HepG2 (cell line): ENCODE measurements around the gene DENND4A. TPM values are rescaled to one million over a fixed set of nuclear protein-coding genes. Genes with fewer than 3 reads are reported as not detected.

ENCODE experiments used
- ATAC-seq: fragments of 200-7000 bp; cut with Tn5 transposase; 3 replicates; pipeline ENCODE4 v1.9.1; 2020; ENCODE audit warnings: mild to moderate bottlenecking, moderate library complexity
- BruUV-seq: library from RNA; stranded (reverse); fragments of 400-500 nt; replicated peaks from 2 replicates; lab custom pipeline; 2021; lab: Mats Ljungman, UMichigan
- CTCF ChIA-PET: fragments of 300-600 bp; formaldehyde crosslinking; extraction: SDS; loops from one replicate; lab custom pipeline; 2021; ENCODE audit warnings: low total read pairs, inconsistent platforms, low intra/inter-chr PET ratio; lab: Yijun Ruan, JAX
- POLR2A ChIA-PET: fragments of 350-600 bp; sonication (Branson Sonifier 250); formaldehyde crosslinking; loops from one replicate; lab custom pipeline; 2020; ENCODE audit warnings: antibody characterized with exemption, inconsistent platforms; lab: Yijun Ruan, JAX
- DNase-seq: peaks from one replicate; pipeline ENCODE4 v3.0.0-alpha.2; 2015; ENCODE audit warnings: low spot score
- FAIRE-seq: peaks from 3 replicates; lab custom pipeline; 2011; peaks lifted over from hg19 to GRCh38; lab: Jason Lieb, UNC
- H2AFZ ChIP-seq: one replicate; pipeline ENCODE4 v1.6.1; 2011; ENCODE audit warnings: low read length, inconsistent platforms
- H3K27ac ChIP-seq: fragments of 300-600 bp; 3 replicates; pipeline ENCODE4 v1.8.0; 2011; ENCODE audit warnings: mixed run types, mild to moderate bottlenecking, mixed read lengths, low read length, inconsistent platforms; ENCODE audit not compliant: insufficient read depth; ENCODE audit errors: extremely low read length
- H3K27me3 ChIP-seq, 2 experiments: fragments of 200-600 bp in 1 of 2; 2 replicates in 1 of 2; 3 replicates in 1 of 2; pipeline versions ENCODE4 v1.6.0 to v1.8.0; 2011; ENCODE audit warnings: low read length in 2 of 2, mild to moderate bottlenecking in 2 of 2, moderate library complexity in 2 of 2, inconsistent platforms in 1 of 2; ENCODE audit not compliant: insufficient read depth in 2 of 2, control insufficient read depth in 1 of 2
- H3K36me3 ChIP-seq, 2 experiments: fragments of 200-600 bp in 1 of 2; replicated peaks in 1 of 2; 2 replicates in 1 of 2; 3 replicates in 1 of 2; pipeline versions ENCODE4 v1.5.1 to v1.8.0; 2011; ENCODE audit warnings: low read length in 2 of 2, inconsistent platforms in 1 of 2; ENCODE audit not compliant: insufficient read depth in 2 of 2, control insufficient read depth in 1 of 2
- H3K4me1 ChIP-seq: 2 replicates; pipeline ENCODE4 v1.5.1; 2012; ENCODE audit warnings: low read length, inconsistent platforms; ENCODE audit not compliant: insufficient read depth
- H3K4me2 ChIP-seq: 2 replicates; pipeline ENCODE4 v1.6.0; 2011; ENCODE audit warnings: low read depth, low read length, inconsistent platforms
- H3K4me3 ChIP-seq, 3 experiments: fragments of 200-600 bp in 1 of 3; sonication (generic), shearing (Covaris generic) in 1 of 3; replicated peaks in 1 of 3; 2 replicates each; pipeline ENCODE4 v1.5.1; 2011 to 2016; ENCODE audit warnings: low read length in 3 of 3, inconsistent platforms in 2 of 3, low read depth in 2 of 3, mild to moderate bottlenecking in 2 of 3, control low read depth in 1 of 3, mixed read lengths in 1 of 3; ENCODE audit not compliant: insufficient read depth in 1 of 3
- H3K79me2 ChIP-seq: one replicate; pipeline ENCODE4 v1.6.1; 2011; ENCODE audit warnings: low read length, inconsistent platforms; ENCODE audit not compliant: insufficient read depth
- H3K9ac ChIP-seq: 2 replicates; pipeline ENCODE4 v1.6.0; 2011; ENCODE audit warnings: mild to moderate bottlenecking, low read depth, low read length, inconsistent platforms; ENCODE audit not compliant: insufficient read depth
- H3K9me3 ChIP-seq: 2 replicates; pipeline ENCODE4 v1.5.1; 2012; ENCODE audit warnings: mild to moderate bottlenecking, low read length
- H4K20me1 ChIP-seq: 2 replicates; pipeline ENCODE4 v1.6.0; 2011; ENCODE audit warnings: inconsistent platforms, mild to moderate bottlenecking, low read length, moderate library complexity; ENCODE audit not compliant: insufficient read depth
- NFRKB ChIP-seq: fragments of 450-650 bp; IDR thresholded peaks from 2 replicates; pipeline ENCODE4 v1.6.1; 2017
- ZMYM4 ChIP-seq: sonication (generic); formaldehyde crosslinking; IDR thresholded peaks from 2 replicates; pipeline ENCODE4 v1.8.1; 2023; ENCODE audit warnings: mild to moderate bottlenecking, missing genetic modification reagents
- ZNF232 ChIP-seq: sonication (generic); formaldehyde crosslinking; IDR thresholded peaks from 2 replicates; pipeline ENCODE4 v1.4.0; 2020; ENCODE audit warnings: missing genetic modification reagents, borderline replicate concordance
- ZNF3 ChIP-seq: IDR thresholded peaks from 2 replicates; pipeline ENCODE4 v1.7.0; 2017; ENCODE audit warnings: inconsistent platforms
- ZNF772 ChIP-seq: sonication (generic); formaldehyde crosslinking; IDR thresholded peaks from 2 replicates; pipeline ENCODE4 v1.5.0; 2020; ENCODE audit warnings: mild to moderate bottlenecking, missing genetic modification reagents
- ZNF839 ChIP-seq: sonication (generic); formaldehyde crosslinking; IDR thresholded peaks from 2 replicates; pipeline ENCODE4 v1.4.0; 2020; ENCODE audit warnings: missing genetic modification reagents, mild to moderate bottlenecking, borderline replicate concordance
- WGBS: methylation state at CpG from one replicate; pipeline ENCODE4 v1.1.6; 2017; ENCODE audit warnings: low lambda C conversion rate; 5-methylcytosine and 5-hydroxymethylcytosine counted together
- in situ Hi-C: cut with HindIII; loops from 2 replicates; pipeline ENCODE4 v1.10.0; 2017; ENCODE audit warnings: low pct_unique_long_range_greater_than_20kb; ENCODE audit not compliant: extremely low pct_ligation_motif_present
- intact Hi-C: fragments of 100-400 bp; cut with micrococcal nuclease; formaldehyde crosslinking; loops from one replicate; pipeline ENCODE4 v1.10.0; 2022; ENCODE audit not compliant: unreplicated experiment
- polyA plus RNA-seq, 8 experiments: library from polyadenylated mRNA; depleted of rRNA in 3 of 8; stranded (reverse) in 7 of 8; unstranded in 1 of 8; fragments of >200 nt; fragmentation: Illumina TruSeq in 4 of 8; extraction: Trizol in 4 of 8; gene quantifications; 2 replicates each; pipeline versions ENCODE4 v1.2.1 to v1.2.3, GENCODE V29; 2011 to 2016; ENCODE audit warnings: low read depth in 4 of 8, missing spikeins in 1 of 8, mixed read lengths in 1 of 8; ENCODE audit not compliant: insufficient read depth in 1 of 8
- total RNA-seq, 5 experiments: library from RNA; depleted of rRNA; stranded (reverse); fragments of >200 nt; fragmentation: Illumina TruSeq; extraction: Trizol; gene quantifications; 2 replicates each; pipeline ENCODE4 v1.2.3, GENCODE V29; 2016; ENCODE audit warnings: low read depth in 1 of 5
- TF ChIP-seq, protein P1 (sequence below): sonication (generic); formaldehyde crosslinking; IDR thresholded peaks from 2 replicates; pipeline ENCODE4 v1.4.0; 2020; ENCODE audit warnings: mild to moderate bottlenecking, missing genetic modification reagents
- TF ChIP-seq, protein P2 (sequence below): IDR thresholded peaks from 2 replicates; pipeline ENCODE4 v1.4.0; 2020; ENCODE audit warnings: mild to moderate bottlenecking, missing genetic modification reagents

The DENND4A gene
- total and polyA plus RNA-seq, 2 of the 13 experiments (the other 11 are each of a cell fraction or from before 2014, with no cell fraction given) = 13.2 to 18.6 TPM

DNA sequence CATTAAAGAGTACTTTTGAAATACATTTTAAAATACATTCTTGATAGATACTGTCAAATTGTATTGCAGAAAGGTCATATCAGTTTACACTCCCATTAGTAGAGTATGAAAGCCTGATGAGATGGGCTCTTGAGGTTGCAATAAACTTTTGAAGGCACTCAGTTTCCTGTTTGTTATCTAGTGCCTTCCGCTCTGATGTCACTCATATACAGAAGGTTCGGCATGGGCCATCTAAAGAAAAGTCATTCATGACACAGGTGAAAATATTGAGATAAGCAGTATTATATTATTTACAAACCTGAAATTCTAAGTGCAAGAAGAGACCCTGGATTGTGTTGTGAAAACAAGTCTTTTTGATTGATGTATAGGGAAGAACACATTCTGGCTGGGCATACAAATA, 36.5 kb upstream of the DENND4A start:
- no peak for FAIRE-seq
- POLR2A ChIA-PET = interaction anchor here (1.1 kb wide), 1 partner anchor 13 kb away, joined by 3 read pairs; no protein-coding TSS in a partner anchor
- H4K20me1 ChIP-seq = no peaks in the 10 kb centered on the region
- no peak for DNase-seq
- no peak overlapping the region for H2AFZ ChIP-seq
- CTCF ChIA-PET = no interaction called here
- no peak for ATAC-seq
- no peaks in the 10 kb centered on the region for H3K36me3 ChIP-seq
- no peak overlapping the region for H3K9ac ChIP-seq
- no peaks in the 10 kb centered on the region for H3K79me2 ChIP-seq
- 88% methylated on average over 2 of the region's 2 CpGs for WGBS
- H3K4me1 ChIP-seq = peaks cover 70% of the 10 kb centered on the region
- no peaks in the 10 kb centered on the region for H3K27me3 ChIP-seq
- intact Hi-C loops = loop anchor here (2.0 kb wide), 1 partner anchor 42 kb away; no protein-coding TSS in a partner anchor
- in situ Hi-C loops = no loop called here
- BruUV-seq = no TSS peak
- no peak overlapping the region for H3K27ac ChIP-seq
- no peaks in the 10 kb centered on the region for H3K9me3 ChIP-seq
- no peak overlapping the region for H3K4me2 ChIP-seq
- H3K4me3 ChIP-seq = no peak overlapping the region
- no peak for TF ChIP-seq ZNF3 (CRISPR knock-in tag)
- no peak for TF ChIP-seq ZNF232 (CRISPR knock-in tag)
- TF ChIP-seq ZNF772 (CRISPR knock-in tag) = no peak
- TF ChIP-seq ZMYM4 (CRISPR knock-in tag) = no peak
- TF ChIP-seq, protein P1, sequence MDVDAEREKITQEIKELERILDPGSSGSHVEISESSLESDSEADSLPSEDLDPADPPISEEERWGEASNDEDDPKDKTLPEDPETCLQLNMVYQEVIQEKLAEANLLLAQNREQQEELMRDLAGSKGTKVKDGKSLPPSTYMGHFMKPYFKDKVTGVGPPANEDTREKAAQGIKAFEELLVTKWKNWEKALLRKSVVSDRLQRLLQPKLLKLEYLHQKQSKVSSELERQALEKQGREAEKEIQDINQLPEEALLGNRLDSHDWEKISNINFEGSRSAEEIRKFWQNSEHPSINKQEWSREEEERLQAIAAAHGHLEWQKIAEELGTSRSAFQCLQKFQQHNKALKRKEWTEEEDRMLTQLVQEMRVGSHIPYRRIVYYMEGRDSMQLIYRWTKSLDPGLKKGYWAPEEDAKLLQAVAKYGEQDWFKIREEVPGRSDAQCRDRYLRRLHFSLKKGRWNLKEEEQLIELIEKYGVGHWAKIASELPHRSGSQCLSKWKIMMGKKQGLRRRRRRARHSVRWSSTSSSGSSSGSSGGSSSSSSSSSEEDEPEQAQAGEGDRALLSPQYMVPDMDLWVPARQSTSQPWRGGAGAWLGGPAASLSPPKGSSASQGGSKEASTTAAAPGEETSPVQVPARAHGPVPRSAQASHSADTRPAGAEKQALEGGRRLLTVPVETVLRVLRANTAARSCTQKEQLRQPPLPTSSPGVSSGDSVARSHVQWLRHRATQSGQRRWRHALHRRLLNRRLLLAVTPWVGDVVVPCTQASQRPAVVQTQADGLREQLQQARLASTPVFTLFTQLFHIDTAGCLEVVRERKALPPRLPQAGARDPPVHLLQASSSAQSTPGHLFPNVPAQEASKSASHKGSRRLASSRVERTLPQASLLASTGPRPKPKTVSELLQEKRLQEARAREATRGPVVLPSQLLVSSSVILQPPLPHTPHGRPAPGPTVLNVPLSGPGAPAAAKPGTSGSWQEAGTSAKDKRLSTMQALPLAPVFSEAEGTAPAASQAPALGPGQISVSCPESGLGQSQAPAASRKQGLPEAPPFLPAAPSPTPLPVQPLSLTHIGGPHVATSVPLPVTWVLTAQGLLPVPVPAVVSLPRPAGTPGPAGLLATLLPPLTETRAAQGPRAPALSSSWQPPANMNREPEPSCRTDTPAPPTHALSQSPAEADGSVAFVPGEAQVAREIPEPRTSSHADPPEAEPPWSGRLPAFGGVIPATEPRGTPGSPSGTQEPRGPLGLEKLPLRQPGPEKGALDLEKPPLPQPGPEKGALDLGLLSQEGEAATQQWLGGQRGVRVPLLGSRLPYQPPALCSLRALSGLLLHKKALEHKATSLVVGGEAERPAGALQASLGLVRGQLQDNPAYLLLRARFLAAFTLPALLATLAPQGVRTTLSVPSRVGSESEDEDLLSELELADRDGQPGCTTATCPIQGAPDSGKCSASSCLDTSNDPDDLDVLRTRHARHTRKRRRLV = no peak
- TF ChIP-seq ZNF839 (CRISPR knock-in tag) = no peak
- TF ChIP-seq NFRKB = no peak
- TF ChIP-seq, protein P2, sequence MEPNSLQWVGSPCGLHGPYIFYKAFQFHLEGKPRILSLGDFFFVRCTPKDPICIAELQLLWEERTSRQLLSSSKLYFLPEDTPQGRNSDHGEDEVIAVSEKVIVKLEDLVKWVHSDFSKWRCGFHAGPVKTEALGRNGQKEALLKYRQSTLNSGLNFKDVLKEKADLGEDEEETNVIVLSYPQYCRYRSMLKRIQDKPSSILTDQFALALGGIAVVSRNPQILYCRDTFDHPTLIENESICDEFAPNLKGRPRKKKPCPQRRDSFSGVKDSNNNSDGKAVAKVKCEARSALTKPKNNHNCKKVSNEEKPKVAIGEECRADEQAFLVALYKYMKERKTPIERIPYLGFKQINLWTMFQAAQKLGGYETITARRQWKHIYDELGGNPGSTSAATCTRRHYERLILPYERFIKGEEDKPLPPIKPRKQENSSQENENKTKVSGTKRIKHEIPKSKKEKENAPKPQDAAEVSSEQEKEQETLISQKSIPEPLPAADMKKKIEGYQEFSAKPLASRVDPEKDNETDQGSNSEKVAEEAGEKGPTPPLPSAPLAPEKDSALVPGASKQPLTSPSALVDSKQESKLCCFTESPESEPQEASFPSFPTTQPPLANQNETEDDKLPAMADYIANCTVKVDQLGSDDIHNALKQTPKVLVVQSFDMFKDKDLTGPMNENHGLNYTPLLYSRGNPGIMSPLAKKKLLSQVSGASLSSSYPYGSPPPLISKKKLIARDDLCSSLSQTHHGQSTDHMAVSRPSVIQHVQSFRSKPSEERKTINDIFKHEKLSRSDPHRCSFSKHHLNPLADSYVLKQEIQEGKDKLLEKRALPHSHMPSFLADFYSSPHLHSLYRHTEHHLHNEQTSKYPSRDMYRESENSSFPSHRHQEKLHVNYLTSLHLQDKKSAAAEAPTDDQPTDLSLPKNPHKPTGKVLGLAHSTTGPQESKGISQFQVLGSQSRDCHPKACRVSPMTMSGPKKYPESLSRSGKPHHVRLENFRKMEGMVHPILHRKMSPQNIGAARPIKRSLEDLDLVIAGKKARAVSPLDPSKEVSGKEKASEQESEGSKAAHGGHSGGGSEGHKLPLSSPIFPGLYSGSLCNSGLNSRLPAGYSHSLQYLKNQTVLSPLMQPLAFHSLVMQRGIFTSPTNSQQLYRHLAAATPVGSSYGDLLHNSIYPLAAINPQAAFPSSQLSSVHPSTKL (CRISPR knock-in tag) = no peak
- TF ChIP-seq, all 625 proteins: peak for 0
